A673 (cell line): ENCODE results near the gene LIMCH1. TPM values are rescaled to one million over a fixed set of nuclear protein-coding genes. Genes with fewer than 3 reads are reported as not detected.
"Not testable (repeated sequence)": the region's sequence is repeated elsewhere in the genome, so short reads cannot be mapped to it uniquely, and the experiment has no call there.

Experiments used
- BruUV-seq: library from RNA; stranded (reverse); fragments of 400-500 nt; replicated peaks from 2 replicates; lab custom pipeline; 2021; lab: Mats Ljungman, UMichigan
- CTCF ChIA-PET: fragments of 300-600 bp; sonication (Branson Sonifier 250); formaldehyde crosslinking; loops from one replicate; lab custom pipeline; 2022; ENCODE audit warnings: antibody characterized with exemption; lab: Charles Lee
- POLR2A ChIA-PET: fragments of 300-600 bp; sonication (Branson Sonifier 250); formaldehyde crosslinking; loops from one replicate; lab custom pipeline; 2022; ENCODE audit warnings: antibody characterized with exemption; ENCODE audit not compliant: low non-redundant PET; lab: Charles Lee
- DNase-seq: peaks from one replicate; pipeline ENCODE4 v3.0.0-alpha.2; 2015; ENCODE audit warnings: low spot score
- H3K27ac ChIP-seq: fragments of 200-600 bp; sonication (generic); 2 replicates; pipeline ENCODE4 v1.5.1; 2016; ENCODE audit warnings: mixed run types, low read depth, mild to moderate bottlenecking, mixed read lengths, antibody characterized with exemption, low read length; ENCODE audit not compliant: poor library complexity, severe bottlenecking
- H3K27me3 ChIP-seq: fragments of 200-600 bp; sonication (generic); replicated peaks from 2 replicates; pipeline ENCODE4 v1.6.1; 2017; ENCODE audit warnings: mixed run types, low read depth, mild to moderate bottlenecking, mixed read lengths, antibody characterized with exemption, low read length; ENCODE audit not compliant: insufficient read depth, poor library complexity
- H3K36me3 ChIP-seq: fragments of 200-600 bp; sonication (generic); 2 replicates; pipeline ENCODE4 v1.6.1; 2016; ENCODE audit warnings: mixed run types, mild to moderate bottlenecking, mixed read lengths, antibody characterized with exemption, low read length; ENCODE audit not compliant: insufficient read depth, poor library complexity, severe bottlenecking
- H3K4me1 ChIP-seq: fragments of 200-600 bp; sonication (generic); 2 replicates; pipeline ENCODE4 v1.6.1; 2017; ENCODE audit warnings: mixed run types, mild to moderate bottlenecking, mixed read lengths, antibody characterized with exemption, low read length; ENCODE audit not compliant: insufficient read depth, poor library complexity, severe bottlenecking
- H3K4me3 ChIP-seq: fragments of 200-600 bp; sonication (generic); 2 replicates; pipeline ENCODE4 v1.5.1; 2016; ENCODE audit warnings: low read depth, mixed run types, mild to moderate bottlenecking, mixed read lengths, low read length; ENCODE audit not compliant: poor library complexity, severe bottlenecking
- H3K9me3 ChIP-seq: fragments of 200-600 bp; sonication (generic); 2 replicates; pipeline ENCODE4 v1.6.1; 2016; ENCODE audit warnings: mixed run types, low read depth, mild to moderate bottlenecking, mixed read lengths, antibody characterized with exemption, low read length; ENCODE audit not compliant: poor library complexity, severe bottlenecking
- CTCF ChIP-seq: fragments of 300-800, 200-600 bp; sonication (generic); conservative IDR thresholded peaks from 2 replicates; pipeline ENCODE4 v1.5.1; 2017; ENCODE audit warnings: low read depth, mild to moderate bottlenecking, antibody characterized with exemption, low read length, moderate library complexity, mixed read lengths
- EZH2 ChIP-seq: fragments of 200-600 bp; sonication (generic); IDR thresholded peaks from 2 replicates; pipeline ENCODE4 v1.6.1; 2017; ENCODE audit warnings: borderline replicate concordance, low read depth, mild to moderate bottlenecking, mixed read lengths, antibody characterized with exemption, low read length; ENCODE audit not compliant: poor library complexity, severe bottlenecking
- intact Hi-C: fragments of 100-400 bp; cut with micrococcal nuclease; formaldehyde crosslinking; loops from one replicate; pipeline ENCODE4 v1.10.0; 2022; ENCODE audit not compliant: unreplicated experiment
- total RNA-seq: library from RNA; stranded (reverse); gene quantifications from 2 replicates; pipeline ENCODE4 v1.2.3, GENCODE V29; 2021

LIMCH1 gene
- total RNA-seq, 1 experiment from 2014 or later: 4.0 TPM

DNA sequence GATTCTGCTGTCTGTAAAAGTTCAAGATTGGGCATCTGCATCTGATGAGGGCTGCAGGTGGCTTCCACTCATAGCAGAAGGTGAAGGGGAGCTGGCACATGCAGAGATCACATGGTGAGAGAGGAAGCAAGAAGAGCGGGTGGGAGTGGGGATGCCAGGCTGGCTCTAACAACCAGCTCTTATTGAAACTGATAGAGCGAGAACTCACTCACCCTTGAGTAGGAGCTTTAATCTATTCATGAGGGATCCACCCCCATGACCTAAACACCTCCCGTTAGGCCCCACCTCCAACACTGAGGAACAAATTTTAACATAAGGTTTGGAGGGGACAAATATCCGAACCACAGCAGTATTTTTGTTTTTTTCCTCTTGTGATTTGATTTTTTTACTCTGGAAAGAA is 164.8 kb downstream of the LIMCH1 start:
- Histone ChIP-seq H3K27me3 (peaks cover 57% of the 10 kb centered on the region), H3K9me3 (no peaks in the 10 kb centered on the region), H3K27ac (no peak overlapping the region), H3K4me3 (no peak overlapping the region), H3K4me1 (no peaks in the 10 kb centered on the region), H3K36me3 (no peaks in the 10 kb centered on the region)
- TF ChIP-seq CTCF (no peak), EZH2 (no peak)
- CTCF ChIA-PET: no interaction called here
- no TSS peak for BruUV-seq
- intact Hi-C loops: no loop called here
- POLR2A ChIA-PET: no interaction called here
- no peak for DNase-seq

DNA sequence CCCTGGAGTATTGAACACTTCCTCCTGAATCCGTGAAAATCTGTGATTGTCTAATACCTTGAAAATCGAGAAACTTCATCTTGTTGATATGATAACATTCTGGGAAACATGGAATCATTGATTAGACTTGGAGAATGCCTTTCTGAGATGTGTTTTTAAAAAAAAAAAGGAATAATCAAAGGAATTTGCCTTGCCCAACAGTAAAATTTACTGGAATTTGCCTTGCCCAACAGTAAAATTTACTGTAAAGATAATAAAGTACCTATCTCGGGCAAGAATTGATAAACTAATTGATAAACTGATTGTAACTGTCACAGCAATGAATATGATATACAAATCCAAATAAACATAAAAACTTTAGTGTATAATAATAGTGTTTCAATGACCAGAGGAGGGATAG is 165.8 kb downstream of the LIMCH1 start:
- no peaks in the 10 kb centered on the region for H3K4me1 ChIP-seq
- H3K27ac ChIP-seq: no peak overlapping the region
- ChIA-PET CTCF (no interaction called here), POLR2A (no interaction called here)
- BruUV-seq: no TSS peak
- no peaks in the 10 kb centered on the region for H3K9me3 ChIP-seq
- H3K27me3 ChIP-seq: peaks cover 52% of the 10 kb centered on the region
- intact Hi-C loops: no loop called here
- TF ChIP-seq CTCF (no peak), EZH2 (no peak)
- H3K36me3 ChIP-seq: no peaks in the 10 kb centered on the region
- H3K4me3 ChIP-seq: no peak overlapping the region
- no peak for DNase-seq

GRCh38 chr4:41709844-41710481 is 172.0 kb downstream of the LIMCH1 start:
- Histone ChIP-seq H3K27ac (no peak overlapping the region), H3K4me3 (no peak overlapping the region), H3K4me1 (no peaks in the 10 kb centered on the region), H3K36me3 (no peaks in the 10 kb centered on the region), H3K27me3 (peaks cover 11% of the 10 kb centered on the region), H3K9me3 (no peaks in the 10 kb centered on the region)
- TF ChIP-seq CTCF (no peak), EZH2 (no peak)
- no TSS peak for BruUV-seq
- intact Hi-C loops: no loop called here
- ChIA-PET POLR2A (no interaction called here), CTCF (no interaction called here)
- DNase-seq: peak; percentile 5

DNA sequence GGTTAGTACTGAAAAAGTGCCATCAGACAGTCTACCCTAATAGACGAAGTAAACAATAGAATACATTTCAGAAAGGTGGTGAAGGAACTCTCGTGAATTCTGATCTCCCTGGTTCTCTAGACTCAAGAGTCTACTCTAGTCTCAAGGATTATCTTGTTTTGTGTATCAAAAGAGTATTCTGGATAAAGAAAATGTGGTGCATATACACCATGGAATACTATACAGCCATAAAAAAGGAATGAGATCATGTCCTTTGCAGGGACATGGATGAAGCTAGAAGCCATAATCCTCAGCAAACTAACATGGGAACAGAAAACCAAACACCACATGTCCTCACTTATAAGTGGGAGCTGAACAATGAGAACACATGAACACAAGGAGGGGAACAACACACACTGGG is 173.7 kb downstream of the LIMCH1 start:
- POLR2A ChIA-PET, intact Hi-C loops, H3K4me1 ChIP-seq, H3K9me3 ChIP-seq, H3K36me3 ChIP-seq, CTCF ChIA-PET, H3K27ac ChIP-seq, H3K4me3 ChIP-seq, DNase-seq, BruUV-seq: not testable (repeated sequence)
- peaks cover 25% of the 10 kb centered on the region for H3K27me3 ChIP-seq
